Measurements from ENCODE around the gene VEGFB.

VEGFB gene

DNA sequence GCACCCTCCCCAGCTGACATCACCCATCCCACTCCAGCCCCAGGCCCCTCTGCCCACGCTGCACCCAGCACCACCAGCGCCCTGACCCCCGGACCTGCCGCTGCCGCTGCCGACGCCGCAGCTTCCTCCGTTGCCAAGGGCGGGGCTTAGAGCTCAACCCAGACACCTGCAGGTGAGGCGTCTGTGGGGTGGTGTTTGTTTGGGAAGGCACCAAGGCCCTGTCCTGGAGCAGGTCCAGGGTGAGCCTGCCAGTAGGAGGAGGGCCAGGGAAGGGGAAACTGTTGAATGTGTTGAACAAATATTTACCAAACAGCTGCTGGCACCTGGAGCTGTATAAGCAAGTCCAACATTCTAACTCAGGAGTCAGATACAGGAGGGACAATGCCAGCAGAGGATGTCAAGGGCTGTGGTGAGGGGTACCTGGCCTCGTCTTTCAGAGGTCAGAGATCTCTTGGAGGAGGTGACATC, 3.1 kb downstream of the VEGFB start:
- TF ChIP-seq, protein P1, sequence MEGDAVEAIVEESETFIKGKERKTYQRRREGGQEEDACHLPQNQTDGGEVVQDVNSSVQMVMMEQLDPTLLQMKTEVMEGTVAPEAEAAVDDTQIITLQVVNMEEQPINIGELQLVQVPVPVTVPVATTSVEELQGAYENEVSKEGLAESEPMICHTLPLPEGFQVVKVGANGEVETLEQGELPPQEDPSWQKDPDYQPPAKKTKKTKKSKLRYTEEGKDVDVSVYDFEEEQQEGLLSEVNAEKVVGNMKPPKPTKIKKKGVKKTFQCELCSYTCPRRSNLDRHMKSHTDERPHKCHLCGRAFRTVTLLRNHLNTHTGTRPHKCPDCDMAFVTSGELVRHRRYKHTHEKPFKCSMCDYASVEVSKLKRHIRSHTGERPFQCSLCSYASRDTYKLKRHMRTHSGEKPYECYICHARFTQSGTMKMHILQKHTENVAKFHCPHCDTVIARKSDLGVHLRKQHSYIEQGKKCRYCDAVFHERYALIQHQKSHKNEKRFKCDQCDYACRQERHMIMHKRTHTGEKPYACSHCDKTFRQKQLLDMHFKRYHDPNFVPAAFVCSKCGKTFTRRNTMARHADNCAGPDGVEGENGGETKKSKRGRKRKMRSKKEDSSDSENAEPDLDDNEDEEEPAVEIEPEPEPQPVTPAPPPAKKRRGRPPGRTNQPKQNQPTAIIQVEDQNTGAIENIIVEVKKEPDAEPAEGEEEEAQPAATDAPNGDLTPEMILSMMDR (IDR thresholded peaks at IDR 0.05): no peak

DNA sequence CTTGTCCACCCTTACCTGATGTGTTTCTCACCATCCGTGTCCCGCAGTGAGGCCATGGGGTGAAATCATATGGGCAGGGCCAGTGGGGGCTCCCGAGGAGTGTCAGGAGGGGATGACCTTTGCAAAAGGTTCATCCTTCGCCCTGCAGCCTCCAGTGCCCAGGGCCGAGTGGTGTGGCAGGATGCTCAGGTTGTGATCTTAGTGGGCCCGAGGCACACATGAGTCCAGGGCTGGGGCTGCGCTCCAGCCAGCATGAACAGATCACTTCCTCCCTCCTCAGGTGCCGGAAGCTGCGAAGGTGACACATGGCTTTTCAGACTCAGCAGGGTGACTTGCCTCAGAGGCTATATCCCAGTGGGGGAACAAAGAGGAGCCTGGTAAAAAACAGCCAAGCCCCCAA, 3.7 kb downstream of the VEGFB start:
- TF ChIP-seq, protein P1 (IDR thresholded peaks at IDR 0.05): no peak

DNA sequence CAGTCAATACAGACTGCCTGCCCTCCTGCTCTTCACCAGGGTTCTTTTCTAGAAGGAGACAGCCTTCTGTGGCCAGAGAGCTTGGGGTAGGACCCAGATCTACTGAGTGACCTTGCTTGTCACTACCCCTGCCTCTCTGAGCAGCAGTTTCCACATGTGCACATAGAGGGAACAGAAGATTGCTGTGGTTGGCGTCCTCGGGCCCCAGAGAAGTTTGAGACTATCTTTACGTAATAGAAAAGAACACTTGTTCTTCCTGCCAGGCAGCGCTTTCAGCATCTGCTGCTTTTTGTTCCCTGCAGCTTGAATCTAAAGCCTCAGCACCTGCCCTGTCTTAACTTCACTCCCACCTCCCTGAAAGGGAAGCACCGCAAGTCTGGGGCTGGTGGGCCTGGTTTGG, 4.6 kb downstream of the VEGFB start:
- TF ChIP-seq, protein P1 (IDR thresholded peaks at IDR 0.05): no peak

DNA sequence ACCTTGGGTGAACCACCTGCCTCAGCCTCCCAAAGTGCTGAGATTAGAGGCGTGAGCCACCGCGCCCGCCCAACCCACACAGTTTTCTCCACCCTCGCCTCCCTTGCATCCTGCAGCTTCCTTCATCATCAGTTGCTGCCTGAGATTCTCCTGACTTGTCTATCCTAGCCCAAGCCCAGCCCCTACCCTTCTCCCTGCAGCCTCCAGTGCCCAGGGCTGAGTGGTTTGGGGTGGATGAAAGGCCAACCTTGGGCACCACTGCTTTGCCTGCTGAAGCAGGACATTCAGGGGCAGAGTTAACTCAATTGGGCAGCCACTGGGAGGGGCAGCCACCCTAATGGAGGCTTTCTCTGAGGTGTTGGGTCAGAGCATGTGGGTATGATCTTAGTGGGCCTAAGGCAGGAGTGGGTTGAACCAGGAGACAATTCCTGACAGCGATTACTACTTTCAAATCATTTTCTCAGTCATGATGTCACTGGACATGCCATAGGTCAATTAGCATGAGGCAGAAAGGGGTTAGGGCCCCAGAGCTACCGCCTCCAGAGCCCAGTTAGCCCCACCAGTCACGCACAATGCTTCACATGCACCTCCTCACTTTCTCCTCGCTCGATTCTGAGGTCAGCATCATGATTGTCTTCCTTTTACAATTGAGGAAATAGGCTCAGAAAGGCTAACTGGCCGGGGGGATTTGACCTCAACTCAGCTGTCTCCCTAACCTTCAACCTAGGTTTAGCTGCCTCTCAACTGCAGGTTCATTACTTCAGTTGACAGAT, 5.5 kb downstream of the VEGFB start:
- TF ChIP-seq, protein P1 (IDR thresholded peaks at IDR 0.05): no peak

DNA sequence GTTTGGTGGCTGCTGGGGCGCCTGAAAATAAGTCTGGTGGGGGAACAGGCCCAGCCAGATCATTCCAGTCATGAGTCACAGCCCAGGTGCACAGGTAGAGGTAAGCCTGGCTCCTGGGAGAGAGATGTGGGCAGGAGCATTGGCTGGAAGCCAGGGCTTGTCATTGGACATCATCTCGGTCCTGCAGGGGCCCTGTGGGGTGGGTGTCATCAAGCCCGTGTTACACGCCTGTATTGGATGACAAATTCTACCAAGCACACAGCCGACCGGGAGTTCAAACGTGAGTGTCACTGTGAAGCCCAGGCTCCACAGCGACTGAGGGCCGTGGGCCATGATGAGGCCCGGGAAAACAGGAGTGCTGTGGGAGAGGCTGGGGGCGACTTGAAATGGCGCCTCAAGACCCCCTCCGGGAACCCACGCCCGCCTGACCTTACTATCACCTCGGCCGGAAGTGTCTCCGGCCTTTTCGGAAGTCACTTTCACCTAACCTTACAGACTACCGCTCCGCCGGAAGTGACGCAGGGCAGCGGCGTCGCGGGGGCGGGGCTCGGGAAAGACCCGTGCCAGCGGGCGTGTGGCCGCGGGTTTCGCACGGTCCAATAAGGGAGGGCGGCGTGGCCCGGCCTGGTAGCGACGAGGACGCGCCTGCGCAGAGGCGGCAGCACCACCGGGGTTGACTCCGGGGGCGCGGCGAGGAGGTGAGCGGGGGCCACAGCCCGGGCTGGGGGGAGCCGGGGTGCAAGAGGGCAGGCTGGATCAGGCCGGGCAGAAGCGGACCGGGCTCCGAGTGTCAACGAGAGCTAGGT, 6.3 kb downstream of the VEGFB start, which contains the start of gene FKBP2:
TSS of gene FKBP2 (plus strand) at position 661 of the 806 bp plus-strand sequence. CDS start 1,293 bp downstream, outside the sequence.
- TF ChIP-seq, protein P1 (IDR thresholded peaks at IDR 0.05): no peak

DNA sequence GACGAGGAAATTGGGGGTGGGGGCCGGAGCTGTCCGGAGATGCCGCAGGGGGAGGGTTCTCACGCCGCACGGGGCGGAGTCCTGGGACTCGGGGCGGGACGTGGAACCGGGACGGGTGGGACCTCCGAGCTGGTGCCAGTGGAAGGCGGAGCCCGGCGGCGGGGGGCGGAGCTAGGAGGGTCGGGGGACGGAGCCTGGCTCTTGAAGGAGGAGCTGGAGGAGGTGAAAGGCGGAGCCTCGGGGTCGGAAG, 6.8 kb downstream of the VEGFB start:
- TF ChIP-seq, protein P1 (IDR thresholded peaks at IDR 0.05): no peak

DNA sequence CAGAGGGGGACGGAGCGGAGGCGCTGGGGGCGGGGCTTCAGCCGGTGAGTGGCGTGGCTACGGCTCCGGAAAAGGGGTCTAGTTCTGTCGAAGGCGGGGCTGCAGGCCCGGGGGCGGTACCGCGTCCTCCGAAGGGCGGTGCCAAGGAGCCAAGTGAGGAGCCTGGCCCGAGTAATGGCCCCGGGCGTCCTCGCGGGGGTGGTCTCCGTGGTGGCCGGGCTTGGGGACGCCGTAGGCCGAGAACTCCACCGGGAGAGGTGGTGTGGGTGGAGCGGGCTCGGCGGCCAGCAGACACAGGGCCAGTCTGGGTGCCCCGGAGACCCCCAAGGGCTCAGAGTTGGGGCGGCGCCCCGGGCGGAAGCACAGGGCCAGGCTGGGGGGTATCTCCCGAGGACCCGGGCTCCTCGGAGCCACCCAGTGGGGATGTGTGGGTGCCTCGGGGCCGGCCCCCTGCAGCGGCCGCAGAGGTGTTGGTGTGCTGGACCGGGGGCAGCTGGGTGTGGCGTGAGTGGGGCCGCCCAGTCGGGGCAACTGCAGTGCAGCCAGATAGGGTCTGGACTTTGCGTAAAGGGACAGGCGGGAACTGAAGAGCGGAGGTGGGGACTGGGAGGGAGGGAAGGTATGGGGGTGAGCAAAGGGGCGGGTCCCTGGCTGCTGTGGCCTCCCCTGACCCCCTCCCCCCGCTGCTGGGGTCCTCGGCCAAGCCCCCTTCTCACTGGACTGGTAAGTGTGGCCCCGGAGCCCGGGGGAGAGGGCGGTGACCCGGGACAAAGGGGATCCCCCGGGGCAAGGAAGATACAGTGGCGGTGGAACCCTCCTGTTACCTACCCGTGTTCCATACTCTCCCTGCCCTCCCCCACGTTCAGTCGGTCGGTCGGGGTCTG, 7.3 kb downstream of the VEGFB start:
- TF ChIP-seq, protein P1 (IDR thresholded peaks at IDR 0.05): no peak
